Measurements from ENCODE around the gene MT1A. TPM values are rescaled to one million over a fixed set of nuclear protein-coding genes. Genes with fewer than 3 reads are reported as not detected.
"Not testable (repeated sequence)": the region's sequence is repeated elsewhere in the genome, so short reads cannot be mapped to it uniquely, and the experiment has no call there.

The MT1A gene
- total RNA-seq, 1 donor from 2014 or later: 62.4 TPM

DNA sequence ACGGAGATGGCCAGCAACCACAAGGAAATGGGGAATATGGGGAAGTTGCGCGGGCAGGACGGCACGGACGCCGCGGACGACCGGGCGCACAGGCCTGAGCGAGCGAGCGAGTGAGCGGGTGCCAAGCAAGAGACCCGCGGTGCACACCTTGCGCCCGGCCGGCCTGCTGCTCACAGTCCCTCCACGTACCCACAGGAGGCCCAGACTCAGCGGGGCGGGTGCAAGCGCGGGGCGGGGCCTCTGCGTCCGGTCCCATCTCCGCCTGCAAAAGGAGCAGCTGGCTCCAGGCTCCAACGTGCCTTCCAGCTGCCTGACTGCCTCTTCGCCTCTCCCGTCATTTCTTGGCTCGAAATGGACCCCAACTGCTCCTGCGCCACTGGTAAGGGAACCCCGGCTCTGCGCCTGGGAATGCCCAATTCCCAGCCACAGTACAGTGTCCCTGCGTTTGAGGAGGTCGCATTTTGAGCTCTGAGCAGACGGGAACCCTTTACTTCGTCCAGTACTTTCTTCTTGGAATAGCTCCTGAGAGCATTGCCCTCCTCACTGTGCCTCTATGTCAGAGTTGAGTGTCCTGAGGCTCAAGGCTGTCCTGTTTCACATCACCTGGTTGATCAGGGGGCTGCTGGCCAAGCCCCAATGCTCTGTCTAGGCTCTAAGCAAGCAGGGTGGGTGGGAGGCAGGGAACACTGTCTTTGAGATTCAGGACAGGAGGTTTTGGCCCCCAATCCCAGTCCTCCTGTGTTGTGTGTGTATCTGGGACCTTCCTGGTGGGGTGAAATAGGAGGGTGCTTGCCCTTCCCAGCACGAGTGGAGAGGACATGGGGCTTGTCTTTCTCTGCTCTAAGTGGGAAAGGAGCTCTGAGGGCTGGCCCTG is 21.0 kb upstream of the MT1A start:
- TF ChIP-seq CTCF (conservative IDR thresholded peaks at IDR 0.05; ENCODE audit: low read depth, low read length): no peak
- DNase-seq (ENCODE audit: low read depth): no peak
- H3K4me3 ChIP-seq (ENCODE audit: low read depth, low read length): peak overlapping the region; percentile 66

- H3K4me3 ChIP-seq (ENCODE audit: low read depth, low read length): peak overlapping the region; percentile 66
- no peak for TF ChIP-seq CTCF (conservative IDR thresholded peaks at IDR 0.05; ENCODE audit: low read depth, low read length)
- DNase-seq (ENCODE audit: low read depth): no peak
These were observed 20.3 kb upstream of the MT1A start for GRCh38 chr16:56618138-56618537.

DNA sequence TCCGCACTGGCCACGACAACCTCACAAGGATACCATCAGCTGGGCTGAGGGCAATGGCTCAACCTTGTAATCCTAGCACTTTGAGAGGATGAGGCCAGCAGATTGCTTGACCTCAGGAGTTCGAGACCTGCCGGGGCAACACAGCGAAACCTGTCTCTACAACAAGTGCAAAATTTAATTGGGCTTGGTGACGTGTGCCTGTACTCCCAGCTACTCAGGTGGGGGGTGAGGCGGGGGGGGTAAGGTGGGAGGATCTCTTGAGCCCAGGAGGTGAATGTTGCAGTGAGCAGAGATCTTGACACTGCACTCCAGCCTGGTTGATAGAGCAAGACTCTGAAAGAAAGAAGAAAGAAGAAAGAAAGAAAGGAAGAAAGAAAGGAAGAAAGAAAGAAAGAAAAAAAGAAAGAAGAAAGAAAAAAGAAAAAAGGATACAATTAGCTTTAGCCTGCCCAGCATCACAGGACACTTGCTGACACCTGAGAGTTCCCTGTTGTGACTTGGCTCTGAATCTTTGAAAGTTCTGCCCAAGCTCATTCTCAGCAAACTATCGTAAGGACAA is 18.0 kb upstream of the MT1A start:
- DNase-seq (ENCODE audit: low read depth): no peak
- no peak for TF ChIP-seq CTCF (conservative IDR thresholded peaks at IDR 0.05; ENCODE audit: low read depth, low read length)
- no peak overlapping the region for H3K4me3 ChIP-seq (ENCODE audit: low read depth, low read length)

DNA sequence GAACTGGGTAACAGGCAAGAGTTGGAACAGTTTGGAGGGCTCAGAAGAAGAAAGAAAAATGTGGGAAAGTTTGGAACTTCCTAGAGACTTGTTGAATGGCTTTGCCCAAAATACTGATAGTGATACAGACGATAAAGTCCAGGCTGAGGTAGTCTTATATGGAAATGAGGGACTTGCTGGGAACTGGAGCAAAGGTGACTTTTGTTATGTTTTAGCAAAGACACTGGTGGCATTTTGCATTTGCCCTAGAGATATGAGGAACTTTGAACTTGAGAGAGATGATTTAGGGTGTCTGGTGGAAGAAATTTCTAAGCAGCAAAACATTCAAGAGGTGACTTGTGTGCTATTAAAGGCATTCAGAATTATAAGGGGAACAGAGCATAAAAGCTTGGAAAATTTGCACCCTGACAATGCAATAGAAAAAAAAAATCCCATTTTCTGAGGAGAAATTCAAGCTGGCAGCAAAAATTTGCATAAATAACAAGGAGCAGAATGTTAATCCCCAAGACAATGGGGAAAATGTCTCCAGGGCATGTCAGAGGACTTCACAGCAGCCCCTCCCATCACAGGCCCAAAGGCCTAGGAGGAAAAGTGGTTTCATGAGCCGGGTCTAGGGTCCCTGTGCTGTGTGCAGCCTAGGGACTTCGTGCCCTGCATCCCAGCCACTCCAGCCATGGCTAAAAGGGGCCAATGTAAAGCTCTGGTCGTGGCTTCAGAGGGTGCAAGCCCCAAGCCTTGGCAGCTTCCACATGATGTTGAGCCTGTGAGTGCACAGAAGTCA is 16.6 kb upstream of the MT1A start:
- H3K4me3 ChIP-seq (ENCODE audit: low read depth, low read length); DNase-seq (ENCODE audit: low read depth): not testable (repeated sequence)

DNA sequence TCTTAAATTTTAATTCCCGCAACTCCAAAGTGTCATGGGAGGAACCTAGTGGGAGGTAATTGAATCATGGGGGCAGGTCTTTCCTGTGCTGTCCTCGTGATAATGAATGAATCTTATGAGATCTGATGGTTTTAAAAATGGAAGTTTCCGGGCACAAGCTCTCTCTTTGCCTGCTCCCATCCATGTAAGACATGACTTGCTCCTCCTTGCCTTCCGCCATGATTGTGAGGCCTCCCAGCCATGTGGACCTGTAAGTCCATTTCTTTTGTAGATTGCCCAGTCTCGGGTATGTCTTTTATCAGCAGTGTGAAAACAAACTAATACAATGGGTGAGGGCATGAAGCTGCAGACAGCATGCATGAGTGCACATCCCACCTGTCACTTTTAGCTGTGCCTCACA is 15.3 kb upstream of the MT1A start:
- H3K4me3 ChIP-seq (ENCODE audit: low read depth, low read length); DNase-seq (ENCODE audit: low read depth): not testable (repeated sequence)

DNA sequence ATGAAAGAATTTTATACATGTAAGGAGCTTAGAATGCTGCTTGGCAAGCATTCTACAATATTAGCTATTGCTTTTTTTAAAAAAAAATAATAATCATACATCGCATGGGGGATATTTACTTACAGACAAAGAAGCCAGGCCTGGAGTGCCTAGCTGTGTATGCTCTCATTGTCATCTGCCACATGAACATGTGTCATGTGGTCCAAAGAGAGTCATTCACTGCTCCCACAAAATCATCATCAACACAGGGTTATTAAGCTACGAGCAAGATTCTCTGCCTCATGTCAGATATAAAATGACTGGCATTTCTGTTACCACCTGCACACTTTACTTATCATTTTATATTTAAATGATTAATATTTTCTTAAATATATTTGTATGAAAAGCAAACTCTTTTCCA is 14.8 kb upstream of the MT1A start:
- DNase-seq (ENCODE audit: low read depth): no peak
- TF ChIP-seq CTCF (conservative IDR thresholded peaks at IDR 0.05; ENCODE audit: low read depth, low read length): no peak

DNA sequence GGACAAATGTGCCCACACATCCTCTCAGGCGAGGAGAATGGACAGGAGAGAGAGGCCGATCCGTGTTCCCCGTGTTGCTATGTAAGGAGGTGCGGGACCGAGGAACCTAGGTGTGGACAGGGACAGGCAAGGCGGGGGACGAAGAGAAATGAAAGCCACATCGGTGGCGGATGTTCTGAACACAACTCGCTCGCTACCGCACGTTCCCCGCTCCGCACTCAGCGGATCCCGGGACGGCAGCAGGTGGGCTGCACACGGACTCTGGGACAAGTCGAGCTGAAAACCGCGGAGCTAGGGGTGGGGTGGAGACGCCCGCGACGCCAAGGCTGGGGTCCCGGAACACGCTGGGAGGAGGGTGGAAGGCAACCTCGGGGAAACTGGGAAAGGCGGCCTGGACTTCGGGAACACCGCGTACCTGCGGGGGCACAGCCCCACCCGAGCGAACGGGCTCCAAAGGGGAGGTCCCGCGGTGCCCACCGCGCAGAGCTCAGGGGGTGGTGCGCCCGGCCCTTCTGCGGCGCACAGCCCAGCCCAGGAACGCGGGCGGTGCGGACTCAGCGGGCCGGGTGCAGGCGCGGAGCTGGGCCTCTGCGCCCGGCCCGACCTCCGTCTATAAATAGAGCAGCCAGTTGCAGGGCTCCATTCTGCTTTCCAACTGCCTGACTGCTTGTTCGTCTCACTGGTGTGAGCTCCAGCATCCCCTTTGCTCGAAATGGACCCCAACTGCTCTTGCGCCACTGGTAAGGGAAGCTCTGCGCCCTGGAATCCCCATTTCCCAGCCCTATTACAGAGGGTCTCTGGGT is 13.1 kb upstream of the MT1A start, which contains the start of gene MT1E:
Gene MT1E, plus strand, starts transcription at position 642 of the 803 bp plus-strand sequence. Its CDS starts 71 bp downstream, at position 713.
- H3K4me3 ChIP-seq (ENCODE audit: low read depth, low read length): peak within 1 kb of the TSS; percentile 63
- TF ChIP-seq CTCF (conservative IDR thresholded peaks at IDR 0.05; ENCODE audit: low read depth, low read length): no peak
- no peak for DNase-seq (ENCODE audit: low read depth)

More for the DNA sequence above, 14.8 kb upstream of the MT1A start:
- H3K4me3 ChIP-seq (ENCODE audit: low read depth, low read length): no peak overlapping the region

Measured in epithelial cell of proximal tubule (primary cell).